Fibroblast of lung (primary cell): Measurements from ENCODE around the gene ST6GALNAC4. TPM values are rescaled to one million over a fixed set of nuclear protein-coding genes. Genes with fewer than 3 reads are reported as not detected.

Source experiments
- DNase-seq, 2 donors: peaks; one replicate each; pipeline versions ENCODE4 v3.0.0 to v3.0.0-alpha.2; 2010; ENCODE audit warnings: low read depth in 2 of 2
- H2AFZ ChIP-seq: 2 replicates; pipeline ENCODE4 v1.5.1; 2012; ENCODE audit warnings: low read length, control low read depth, inconsistent platforms
- H3K27ac ChIP-seq: 2 replicates; pipeline ENCODE4 v1.5.1; 2011; ENCODE audit warnings: low read length, control low read depth; ENCODE audit not compliant: insufficient read depth
- H3K27me3 ChIP-seq: 2 replicates; pipeline ENCODE4 v1.5.1; 2011; ENCODE audit warnings: mild to moderate bottlenecking, low read length; ENCODE audit not compliant: control insufficient read depth, insufficient read depth
- H3K36me3 ChIP-seq: 2 replicates; pipeline ENCODE4 v1.5.1; 2011; ENCODE audit warnings: low read length; ENCODE audit not compliant: control insufficient read depth, insufficient read depth
- H3K4me1 ChIP-seq: 2 replicates; pipeline ENCODE4 v1.5.1; 2011; ENCODE audit warnings: low read length; ENCODE audit not compliant: control insufficient read depth, insufficient read depth; ENCODE audit errors: extremely low read depth
- H3K4me2 ChIP-seq: 2 replicates; pipeline ENCODE4 v1.5.1; 2011; ENCODE audit warnings: low read length, control low read depth; ENCODE audit not compliant: insufficient read depth; ENCODE audit errors: extremely low read depth
- H3K4me3 ChIP-seq, 4 experiments: fragments of 200-600 bp in 1 of 4; sonication (generic) in 1 of 4; replicated peaks in 1 of 4; 2 replicates each; pipeline ENCODE4 v1.5.1; 2011 to 2016; ENCODE audit warnings: low read length in 4 of 4, low read depth in 3 of 4, mild to moderate bottlenecking in 3 of 4, control low read depth in 2 of 4, inconsistent platforms in 1 of 4, mixed read lengths in 1 of 4; ENCODE audit not compliant: insufficient read depth in 1 of 4; ENCODE audit errors: control extremely low read depth in 1 of 4
- H3K79me2 ChIP-seq: 2 replicates; pipeline ENCODE4 v1.5.1; 2012; ENCODE audit warnings: mild to moderate bottlenecking, low read length, inconsistent platforms; ENCODE audit not compliant: control insufficient read depth, insufficient read depth
- H3K9ac ChIP-seq: 2 replicates; pipeline ENCODE4 v1.5.1; 2011; ENCODE audit warnings: mild to moderate bottlenecking, low read length, control low read depth; ENCODE audit not compliant: insufficient read depth
- H3K9me3 ChIP-seq: 2 replicates; pipeline ENCODE4 v1.5.1; 2012; ENCODE audit warnings: low read depth, low read length; ENCODE audit not compliant: control insufficient read depth, insufficient read depth
- H4K20me1 ChIP-seq: 2 replicates; pipeline ENCODE4 v1.5.1; 2011; ENCODE audit warnings: low read length; ENCODE audit not compliant: control insufficient read depth, insufficient read depth; ENCODE audit errors: extremely low read depth
- EZH2 ChIP-seq: IDR thresholded peaks from 2 replicates; pipeline ENCODE4 v1.5.1; 2012; ENCODE audit warnings: low read length, control low read depth, mild to moderate bottlenecking; ENCODE audit errors: missing control alignments
- polyA plus RNA-seq, 2 donors: library from polyadenylated mRNA; depleted of rRNA in 1 of 2; stranded (reverse) in 1 of 2; unstranded in 1 of 2; fragments of >200 nt; gene quantifications; 2 replicates each; pipeline ENCODE4 v1.2.1, GENCODE V29; 2011 to 2012; ENCODE audit warnings: missing spikeins in 1 of 2
- total RNA-seq: library from RNA; depleted of rRNA; stranded (reverse); fragments of >200 nt; gene quantifications from 2 replicates; pipeline ENCODE4 v1.2.1, GENCODE V29; 2014
- TF ChIP-seq, protein P1 (sequence below), 2 donors: IDR thresholded peaks in 1 of 2; conservative IDR thresholded peaks in 1 of 2; 1 replicate in 1 of 2; 2 replicates in 1 of 2; pipeline ENCODE4 v1.5.1; 2011 to 2012; ENCODE audit warnings: low read length in 2 of 2, control low read depth in 1 of 2, inconsistent platforms in 1 of 2, low read depth in 1 of 2, mild to moderate bottlenecking in 1 of 2

Gene ST6GALNAC4
- total and polyA plus RNA-seq, 2 donors (not counting 1 experiment from before 2014, with no cell fraction given): 16.4 to 28.1 TPM

DNA sequence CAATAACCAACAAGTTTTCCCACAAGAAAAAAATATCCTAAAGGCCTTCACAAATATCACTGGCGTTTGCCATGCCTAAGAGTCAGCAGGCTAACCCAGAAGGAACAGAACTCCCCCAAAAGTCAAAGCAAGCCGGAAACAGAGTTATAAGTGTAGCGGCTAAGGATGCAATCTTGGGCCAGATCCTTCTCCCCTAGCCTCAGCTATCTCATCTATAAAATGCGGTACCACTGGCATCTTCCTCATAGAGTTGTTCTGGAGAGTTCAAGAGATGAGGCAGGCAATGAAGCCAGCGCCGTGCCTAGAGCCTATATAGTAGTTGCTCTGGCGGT lies 20.2 kb upstream of the ST6GALNAC4 start:
- H3K4me3 ChIP-seq: peak overlapping the region; percentile 68 to 93 (median 77)
- peak overlapping the region; percentile 95 for H3K4me2 ChIP-seq
- peak overlapping the region; percentile 69 for H3K9ac ChIP-seq
- peak overlapping the region; percentile 3 for H2AFZ ChIP-seq
- H3K27ac ChIP-seq: peak overlapping the region; percentile 74
- H3K4me1 ChIP-seq: peaks cover 15% of the 10 kb centered on the region
- H3K79me2 ChIP-seq: peaks cover 30% of the 10 kb centered on the region
- no peaks in the 10 kb centered on the region for H3K9me3 ChIP-seq
- no peaks in the 10 kb centered on the region for H4K20me1 ChIP-seq
- peaks cover 5% of the 10 kb centered on the region for H3K36me3 ChIP-seq
- no peak for DNase-seq
- no peaks in the 10 kb centered on the region for H3K27me3 ChIP-seq
- no peak for TF ChIP-seq EZH2
- TF ChIP-seq, protein P1, sequence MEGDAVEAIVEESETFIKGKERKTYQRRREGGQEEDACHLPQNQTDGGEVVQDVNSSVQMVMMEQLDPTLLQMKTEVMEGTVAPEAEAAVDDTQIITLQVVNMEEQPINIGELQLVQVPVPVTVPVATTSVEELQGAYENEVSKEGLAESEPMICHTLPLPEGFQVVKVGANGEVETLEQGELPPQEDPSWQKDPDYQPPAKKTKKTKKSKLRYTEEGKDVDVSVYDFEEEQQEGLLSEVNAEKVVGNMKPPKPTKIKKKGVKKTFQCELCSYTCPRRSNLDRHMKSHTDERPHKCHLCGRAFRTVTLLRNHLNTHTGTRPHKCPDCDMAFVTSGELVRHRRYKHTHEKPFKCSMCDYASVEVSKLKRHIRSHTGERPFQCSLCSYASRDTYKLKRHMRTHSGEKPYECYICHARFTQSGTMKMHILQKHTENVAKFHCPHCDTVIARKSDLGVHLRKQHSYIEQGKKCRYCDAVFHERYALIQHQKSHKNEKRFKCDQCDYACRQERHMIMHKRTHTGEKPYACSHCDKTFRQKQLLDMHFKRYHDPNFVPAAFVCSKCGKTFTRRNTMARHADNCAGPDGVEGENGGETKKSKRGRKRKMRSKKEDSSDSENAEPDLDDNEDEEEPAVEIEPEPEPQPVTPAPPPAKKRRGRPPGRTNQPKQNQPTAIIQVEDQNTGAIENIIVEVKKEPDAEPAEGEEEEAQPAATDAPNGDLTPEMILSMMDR (conservative IDR thresholded peaks at IDR 0.05 in 1 of 2, IDR thresholded peaks at IDR 0.05 in 1 of 2; ENCODE audit: low read depth in 1 of 2, low read length in 2 of 2): no peak

DNA sequence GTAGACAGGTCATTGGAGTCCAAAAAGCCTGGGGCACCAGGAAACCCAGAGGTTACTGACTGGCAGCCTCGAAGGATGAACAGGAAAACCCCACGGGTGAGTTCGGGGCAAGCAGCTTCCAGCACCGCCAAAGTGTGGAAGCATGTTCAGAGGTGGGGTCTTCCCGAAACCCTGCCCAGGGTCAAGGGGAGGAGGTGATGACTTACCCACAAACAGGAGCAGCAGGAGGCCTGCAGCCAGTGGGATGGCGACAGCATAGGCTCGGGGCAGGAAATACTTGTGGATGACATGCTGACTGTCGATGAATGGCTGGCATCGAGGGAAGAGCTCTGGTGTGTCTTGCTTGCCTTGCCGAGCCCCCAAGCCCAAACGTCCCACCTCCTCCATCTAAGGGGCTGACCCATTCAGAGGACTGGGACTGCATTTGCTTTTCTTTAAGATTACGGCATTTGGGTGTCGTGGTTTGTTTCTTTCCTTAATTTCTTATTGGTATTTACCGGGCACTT lies 19.6 kb upstream of the ST6GALNAC4 start:
- Histone ChIP-seq H3K36me3 (peaks cover 5% of the 10 kb centered on the region), H3K4me2 (peak overlapping the region; percentile 95), H3K79me2 (peaks cover 30% of the 10 kb centered on the region), H2AFZ (no peak overlapping the region), H3K4me1 (peaks cover 20% of the 10 kb centered on the region), H4K20me1 (no peaks in the 10 kb centered on the region), H3K4me3 (peak overlapping the region; percentile 68 to 93 (median 77)), H3K27ac (peak overlapping the region; percentile 74), H3K9ac (no peak overlapping the region), H3K9me3 (no peaks in the 10 kb centered on the region), H3K27me3 (no peaks in the 10 kb centered on the region)
- DNase-seq: no peak
- no peak for TF ChIP-seq EZH2
- TF ChIP-seq, protein P1 (conservative IDR thresholded peaks at IDR 0.05 in 1 of 2, IDR thresholded peaks at IDR 0.05 in 1 of 2; ENCODE audit: low read depth in 1 of 2, low read length in 2 of 2): no peak

DNA sequence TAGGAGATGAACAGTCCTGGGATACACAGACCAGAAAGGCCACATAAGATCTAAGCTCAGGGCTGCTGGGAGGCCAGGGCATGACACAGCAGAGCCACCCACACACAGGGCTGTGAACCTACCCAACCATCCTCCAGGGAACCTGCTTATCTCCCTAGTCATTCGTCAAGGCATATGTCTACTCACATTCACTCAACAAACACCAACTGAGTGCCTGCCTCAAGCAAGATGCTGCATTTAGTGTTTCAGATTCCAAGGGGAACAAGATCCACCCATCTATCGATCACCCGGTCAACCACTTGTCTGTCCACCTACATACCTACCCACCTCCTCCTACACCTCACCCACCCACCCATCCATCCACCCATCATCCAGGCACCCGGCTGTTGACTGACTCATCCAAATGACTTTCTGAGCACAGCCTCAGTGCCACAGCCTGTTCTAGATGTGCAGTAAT lies 19.0 kb upstream of the ST6GALNAC4 start:
- Histone ChIP-seq H3K27me3 (no peaks in the 10 kb centered on the region), H3K9me3 (no peaks in the 10 kb centered on the region), H3K36me3 (peaks cover 5% of the 10 kb centered on the region), H2AFZ (no peak overlapping the region), H3K79me2 (peaks cover 30% of the 10 kb centered on the region), H3K4me1 (peaks cover 25% of the 10 kb centered on the region), H4K20me1 (no peaks in the 10 kb centered on the region), H3K27ac (no peak overlapping the region), H3K9ac (no peak overlapping the region), H3K4me3 (peak overlapping the region in 3 of 4 experiments; percentile 68 to 78 (median 76)), H3K4me2 (peak overlapping the region; percentile 95)
- TF ChIP-seq EZH2: no peak
- TF ChIP-seq, protein P1 (conservative IDR thresholded peaks at IDR 0.05 in 1 of 2, IDR thresholded peaks at IDR 0.05 in 1 of 2; ENCODE audit: low read depth in 1 of 2, low read length in 2 of 2): no peak
- peak in 1 of 2 donors; percentile 40 for DNase-seq
